B cell (primary cell): Measurements from ENCODE around the gene PATZ1. TPM values are rescaled to one million over a fixed set of nuclear protein-coding genes. Genes with fewer than 3 reads are reported as not detected.

Source experiments
- ATAC-seq: fragments of 200-7000 bp; cut with Tn5 transposase; one replicate; pipeline ENCODE4 v1.10.0; 2021; ENCODE audit warnings: low read depth, mild to moderate bottlenecking, moderate number of reproducible peaks, moderate library complexity
- CTCF ChIA-PET: fragments of 350-600 bp; sonication (Branson Sonifier 250); formaldehyde crosslinking; loops from one replicate; lab custom pipeline; 2021; ENCODE audit warnings: antibody characterized with exemption, inconsistent platforms; lab: Charles Lee
- POLR2A ChIA-PET: fragments of 350-600 bp; sonication (Branson Sonifier 250); formaldehyde crosslinking; loops from one replicate; lab custom pipeline; 2021; ENCODE audit warnings: antibody characterized with exemption; lab: Charles Lee
- DNase-seq: peaks from one replicate; pipeline ENCODE4 v3.0.0; 2013
- H2AFZ ChIP-seq: 2 replicates; pipeline ENCODE4 v1.6.1; 2012; ENCODE audit warnings: mild to moderate bottlenecking, low read depth, low read length; ENCODE audit not compliant: insufficient read depth, poor library complexity, severe bottlenecking
- H3K27ac ChIP-seq, 2 donors: 1 replicate in 1 of 2; 2 replicates in 1 of 2; pipeline ENCODE4 v1.5.1; 2012 to 2013; ENCODE audit warnings: low read length in 2 of 2, mild to moderate bottlenecking in 2 of 2, moderate library complexity in 1 of 2
- H3K27me3 ChIP-seq, 4 experiments: fragments of 200-600 bp in 1 of 4; sonication (generic) in 1 of 4; replicated peaks in 1 of 4; 1 replicate in 2 of 4; 2 replicates in 2 of 4; pipeline versions ENCODE4 v1.6.1 to v1.7.0; 2013 to 2016; ENCODE audit warnings: low read length in 3 of 4, mild to moderate bottlenecking in 2 of 4, mixed read lengths in 1 of 4, moderate library complexity in 1 of 4; ENCODE audit not compliant: insufficient read depth in 4 of 4, control insufficient read depth in 3 of 4; ENCODE audit errors: control extremely low read depth in 1 of 4
- H3K36me3 ChIP-seq, 2 experiments: replicated peaks in 1 of 2; 1 replicate in 1 of 2; 2 replicates in 1 of 2; pipeline versions ENCODE4 v1.6.1 to v1.7.1; 2013; ENCODE audit warnings: low read length in 1 of 2; ENCODE audit not compliant: insufficient read depth in 2 of 2, control insufficient read depth in 1 of 2; ENCODE audit errors: control extremely low read depth in 1 of 2, extremely low read depth in 1 of 2
- H3K4me1 ChIP-seq, 2 donors: fragments of 200-600 bp in 1 of 2; sonication (generic) in 1 of 2; 1 replicate in 1 of 2; 2 replicates in 1 of 2; pipeline versions ENCODE4 v1.5.1 to v1.6.1; 2013 to 2017; ENCODE audit warnings: low read length in 2 of 2; ENCODE audit not compliant: control insufficient read depth in 2 of 2, insufficient read depth in 2 of 2
- H3K4me2 ChIP-seq: replicated peaks from 2 replicates; pipeline ENCODE3; 2012; ENCODE audit warnings: mild to moderate bottlenecking, low read depth, low read length; ENCODE audit not compliant: poor library complexity, severe bottlenecking
- H3K4me3 ChIP-seq, 5 experiments: fragments of 200-600 bp in 1 of 5; sonication (generic) in 1 of 5; 1 replicate in 3 of 5; 2 replicates in 2 of 5; pipeline versions ENCODE4 v1.5.1 to v1.7.0; 2011 to 2016; ENCODE audit warnings: low read length in 4 of 5, mild to moderate bottlenecking in 4 of 5, low read depth in 2 of 5, control low read depth in 1 of 5, moderate library complexity in 1 of 5; ENCODE audit not compliant: insufficient read depth in 1 of 5; ENCODE audit errors: control extremely low read depth in 1 of 5, extremely low read depth in 1 of 5
- H3K79me2 ChIP-seq: fragments of 200-600 bp; sonication (generic); one replicate; pipeline ENCODE4 v1.6.0; 2016; ENCODE audit warnings: low read length; ENCODE audit not compliant: control insufficient read depth, insufficient read depth
- H3K9ac ChIP-seq: fragments of 200-600 bp; sonication (generic); 2 replicates; pipeline ENCODE4 v1.6.1; 2017; ENCODE audit warnings: mild to moderate bottlenecking, low read length, moderate library complexity
- H3K9me3 ChIP-seq, 3 donors: one replicate each; pipeline versions ENCODE4 v1.6.1 to v1.7.1; 2013; ENCODE audit warnings: low read length in 2 of 3; ENCODE audit not compliant: control insufficient read depth in 2 of 3, insufficient read depth in 1 of 3; ENCODE audit errors: control extremely low read depth in 1 of 3
- H4K20me1 ChIP-seq: 2 replicates; pipeline ENCODE4 v1.6.0; 2012; ENCODE audit warnings: mild to moderate bottlenecking, low read length; ENCODE audit not compliant: insufficient read depth, control insufficient read depth, poor library complexity, severe bottlenecking
- H3K27ac Mint-ChIP-seq: one replicate; pipeline ENCODE4 v1.8.0; 2021; ENCODE audit warnings: mixed read lengths
- H3K27me3 Mint-ChIP-seq: one replicate; pipeline ENCODE4 v1.8.0; 2021; ENCODE audit warnings: mixed read lengths
- H3K4me1 Mint-ChIP-seq: one replicate; pipeline ENCODE4 v1.8.0; 2021; ENCODE audit warnings: mixed read lengths
- H3K4me3 Mint-ChIP-seq: one replicate; pipeline ENCODE4 v1.8.0; 2021; ENCODE audit warnings: mixed read lengths
- H3K9me3 Mint-ChIP-seq: one replicate; pipeline ENCODE4 v1.8.0; 2022; ENCODE audit warnings: mixed read lengths; ENCODE audit not compliant: insufficient read depth
- EZH2 ChIP-seq: IDR thresholded peaks from 2 replicates; pipeline ENCODE4 v1.6.1; 2012; ENCODE audit warnings: borderline replicate concordance, low read depth, mild to moderate bottlenecking, moderate library complexity, low read length; ENCODE audit not compliant: insufficient read depth, poor library complexity, severe bottlenecking
- WGBS: methylation state at CpG from one replicate; pipeline ENCODE4 v1.1.5; 2013; ENCODE audit warnings: missing lambda C conversion rate; ENCODE audit not compliant: insufficient coverage; 5-methylcytosine and 5-hydroxymethylcytosine counted together
- intact Hi-C: fragments of 100-400 bp; cut with micrococcal nuclease; formaldehyde crosslinking; loops from one replicate; pipeline ENCODE4 v1.10.0; 2022
- polyA plus RNA-seq: library from polyadenylated mRNA; depleted of rRNA; stranded (reverse); fragments of >200 nt; gene quantifications from 2 replicates; pipeline ENCODE4 v1.2.3, GENCODE V29; 2012
- total RNA-seq, 2 donors: library from RNA; stranded (reverse); fragments of 120-200 nt in 1 of 2; gene quantifications; 1 replicate in 1 of 2; 2 replicates in 1 of 2; pipeline versions ENCODE4 v1.2.3 to v1.2.4, GENCODE V29; 2013 to 2022
- TF ChIP-seq, protein P1 (sequence below): fragments of 200-600 bp; IDR thresholded peaks from one replicate; pipeline ENCODE4 v1.8.0; 2022; ENCODE audit warnings: antibody characterized with exemption, mild to moderate bottlenecking

The PATZ1 gene
- total and polyA plus RNA-seq, 2 donors (not counting 1 experiment from before 2014, with no cell fraction given): 35.1 to 47.4 TPM

DNA sequence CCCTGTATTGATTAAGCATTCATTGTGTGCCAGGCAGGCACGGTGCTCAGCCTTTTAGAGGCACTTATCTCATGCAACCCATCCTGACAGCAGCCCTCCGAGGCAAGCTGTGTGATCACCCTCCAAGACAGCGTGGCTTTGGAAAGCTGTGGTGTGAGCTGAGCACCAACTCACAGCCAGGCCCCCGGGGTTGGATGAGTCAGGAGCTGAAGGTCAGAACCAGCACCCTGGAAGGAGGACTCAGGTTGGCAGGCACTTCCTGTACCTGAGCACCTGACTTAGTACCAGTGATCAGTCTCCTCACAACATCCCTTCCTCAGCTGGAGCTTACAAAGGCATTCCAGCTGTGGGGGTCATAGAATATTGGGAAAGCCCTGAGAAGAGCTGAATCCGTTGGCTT lies 9.0 kb downstream of the PATZ1 start:
- Histone ChIP-seq H4K20me1 (peaks cover 98% of the 10 kb centered on the region), H3K27ac (peak overlapping the region in 1 of 2 donors; percentile 19), H3K36me3 (peaks cover 4 to 84% of the 10 kb centered on the region in 2 experiments), H2AFZ (no peak overlapping the region), H3K27me3 (no peaks in the 10 kb centered on the region), H3K4me2 (no peak overlapping the region), H3K4me1 (peaks cover 1 to 20% of the 10 kb centered on the region in 2 donors), H3K9ac (no peak overlapping the region), H3K79me2 (peaks cover 72% of the 10 kb centered on the region), H3K4me3 (no peak overlapping the region), H3K9me3 (no peaks in the 10 kb centered on the region)
- ChIA-PET POLR2A (no interaction called here), CTCF (interaction anchor here (2.1 kb wide), 1 partner anchor 24 kb away, joined by 9 read pairs; no protein-coding TSS in a partner anchor)
- ATAC-seq: no peak
- Mint-ChIP-seq H3K4me3 (no peak overlapping the region), H3K27ac (peak overlapping the region; percentile 32), H3K4me1 (peaks cover 40% of the 10 kb centered on the region), H3K27me3 (no peaks in the 10 kb centered on the region), H3K9me3 (no peaks in the 10 kb centered on the region)
- WGBS: 89% methylated on average over 4 of the region's 5 CpGs
- no peak for DNase-seq
- no peak for TF ChIP-seq EZH2
- TF ChIP-seq, protein P1, sequence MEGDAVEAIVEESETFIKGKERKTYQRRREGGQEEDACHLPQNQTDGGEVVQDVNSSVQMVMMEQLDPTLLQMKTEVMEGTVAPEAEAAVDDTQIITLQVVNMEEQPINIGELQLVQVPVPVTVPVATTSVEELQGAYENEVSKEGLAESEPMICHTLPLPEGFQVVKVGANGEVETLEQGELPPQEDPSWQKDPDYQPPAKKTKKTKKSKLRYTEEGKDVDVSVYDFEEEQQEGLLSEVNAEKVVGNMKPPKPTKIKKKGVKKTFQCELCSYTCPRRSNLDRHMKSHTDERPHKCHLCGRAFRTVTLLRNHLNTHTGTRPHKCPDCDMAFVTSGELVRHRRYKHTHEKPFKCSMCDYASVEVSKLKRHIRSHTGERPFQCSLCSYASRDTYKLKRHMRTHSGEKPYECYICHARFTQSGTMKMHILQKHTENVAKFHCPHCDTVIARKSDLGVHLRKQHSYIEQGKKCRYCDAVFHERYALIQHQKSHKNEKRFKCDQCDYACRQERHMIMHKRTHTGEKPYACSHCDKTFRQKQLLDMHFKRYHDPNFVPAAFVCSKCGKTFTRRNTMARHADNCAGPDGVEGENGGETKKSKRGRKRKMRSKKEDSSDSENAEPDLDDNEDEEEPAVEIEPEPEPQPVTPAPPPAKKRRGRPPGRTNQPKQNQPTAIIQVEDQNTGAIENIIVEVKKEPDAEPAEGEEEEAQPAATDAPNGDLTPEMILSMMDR: no peak
- intact Hi-C loops: no loop called here

DNA sequence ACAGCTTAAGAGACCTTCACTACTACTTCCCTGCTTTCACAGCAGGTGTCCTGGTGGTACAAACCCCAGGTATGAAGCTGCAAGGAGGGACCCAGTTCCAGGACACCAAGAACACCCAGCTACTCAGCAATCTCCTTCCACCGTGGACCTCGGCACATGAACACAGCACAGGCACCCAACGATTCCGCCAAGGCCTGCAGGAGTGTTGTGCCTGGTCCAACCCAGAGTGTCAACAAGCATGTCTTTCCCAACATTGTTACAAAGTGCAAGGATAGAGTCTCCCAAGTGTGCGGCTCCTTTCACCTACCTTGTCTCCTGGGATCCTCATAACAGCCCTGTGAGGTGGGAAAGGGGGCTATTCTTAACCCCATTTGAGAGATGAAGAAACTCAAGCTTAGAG lies 11.8 kb downstream of the PATZ1 start:
- H3K4me3 Mint-ChIP-seq: no peak overlapping the region
- H3K9me3 Mint-ChIP-seq: no peaks in the 10 kb centered on the region
- DNase-seq (no peak), ATAC-seq (no peak)
- CTCF ChIA-PET: interaction anchor here (1.4 kb wide), 1 partner anchor 21 kb away, joined by 5 read pairs; no protein-coding TSS in a partner anchor
- no peaks in the 10 kb centered on the region for H3K27me3 Mint-ChIP-seq
- TF ChIP-seq, protein P1: no peak
- TF ChIP-seq EZH2: no peak
- no peak overlapping the region for H3K27ac Mint-ChIP-seq
- Histone ChIP-seq H3K9me3 (no peaks in the 10 kb centered on the region), H3K36me3 (peaks cover 4 to 82% of the 10 kb centered on the region in 2 experiments), H3K9ac (no peak overlapping the region), H3K4me1 (no peaks in the 10 kb centered on the region), H3K4me2 (no peak overlapping the region), H3K4me3 (no peak overlapping the region), H3K79me2 (peaks cover 47% of the 10 kb centered on the region), H4K20me1 (peaks cover 95% of the 10 kb centered on the region), H2AFZ (no peak overlapping the region), H3K27me3 (no peaks in the 10 kb centered on the region), H3K27ac (no peak overlapping the region)
- intact Hi-C loops: no loop called here
- H3K4me1 Mint-ChIP-seq: peaks cover 16% of the 10 kb centered on the region
- 98% methylated on average over 4 of the region's 5 CpGs for WGBS
- POLR2A ChIA-PET: interaction anchor here (1.0 kb wide), 1 partner anchor 48 kb away, joined by 4 read pairs; no protein-coding TSS in a partner anchor
